ENCODE data around the gene USO1.

USO1 gene

DNA sequence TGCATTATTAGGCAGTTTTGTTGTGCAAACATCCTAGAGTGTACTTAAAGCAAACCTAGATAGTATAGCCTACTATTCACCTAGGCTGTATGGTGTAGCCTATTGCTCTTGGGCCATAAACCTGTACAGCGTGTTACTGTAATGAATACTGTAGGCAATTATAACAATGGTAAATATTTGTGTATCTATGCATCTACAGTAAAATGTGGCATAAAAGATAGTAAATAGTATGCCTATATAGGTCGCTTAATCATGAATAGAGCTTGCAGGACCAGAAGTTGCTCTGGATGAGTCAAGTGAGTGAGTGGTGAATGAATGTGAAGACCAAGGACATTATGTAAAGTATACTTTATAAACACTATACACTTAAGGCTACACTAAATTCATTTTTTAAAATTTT, 16.6 kb downstream of the USO1 start:
- TF ChIP-seq, protein P1, sequence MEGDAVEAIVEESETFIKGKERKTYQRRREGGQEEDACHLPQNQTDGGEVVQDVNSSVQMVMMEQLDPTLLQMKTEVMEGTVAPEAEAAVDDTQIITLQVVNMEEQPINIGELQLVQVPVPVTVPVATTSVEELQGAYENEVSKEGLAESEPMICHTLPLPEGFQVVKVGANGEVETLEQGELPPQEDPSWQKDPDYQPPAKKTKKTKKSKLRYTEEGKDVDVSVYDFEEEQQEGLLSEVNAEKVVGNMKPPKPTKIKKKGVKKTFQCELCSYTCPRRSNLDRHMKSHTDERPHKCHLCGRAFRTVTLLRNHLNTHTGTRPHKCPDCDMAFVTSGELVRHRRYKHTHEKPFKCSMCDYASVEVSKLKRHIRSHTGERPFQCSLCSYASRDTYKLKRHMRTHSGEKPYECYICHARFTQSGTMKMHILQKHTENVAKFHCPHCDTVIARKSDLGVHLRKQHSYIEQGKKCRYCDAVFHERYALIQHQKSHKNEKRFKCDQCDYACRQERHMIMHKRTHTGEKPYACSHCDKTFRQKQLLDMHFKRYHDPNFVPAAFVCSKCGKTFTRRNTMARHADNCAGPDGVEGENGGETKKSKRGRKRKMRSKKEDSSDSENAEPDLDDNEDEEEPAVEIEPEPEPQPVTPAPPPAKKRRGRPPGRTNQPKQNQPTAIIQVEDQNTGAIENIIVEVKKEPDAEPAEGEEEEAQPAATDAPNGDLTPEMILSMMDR (conservative IDR thresholded peaks at IDR 0.05; ENCODE audit: low read depth, low read length), result no peak
- H3K4me3 ChIP-seq (ENCODE audit: low read length), result no peak overlapping the region
- no peak for DNase-seq (ENCODE audit: low read depth)

DNA sequence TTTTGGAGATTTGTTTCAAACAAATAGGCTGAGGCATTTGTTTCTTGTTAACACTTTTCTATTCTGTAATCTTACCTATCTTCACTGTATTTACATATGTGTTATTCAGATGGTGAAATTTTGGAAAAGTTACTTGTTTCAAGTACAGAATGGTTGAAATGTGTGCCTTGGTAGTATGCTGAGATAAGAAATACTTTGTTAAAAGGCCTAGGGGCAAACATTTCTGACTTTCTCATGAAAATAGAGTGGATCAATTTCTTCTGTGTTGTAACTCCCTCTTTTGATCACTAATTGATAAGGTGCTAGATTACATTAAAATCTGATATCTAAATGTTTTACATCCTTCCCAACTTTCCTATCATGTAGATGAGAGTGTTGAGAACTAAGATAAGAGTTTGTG, 18.1 kb downstream of the USO1 start:
- no peak overlapping the region for H3K4me3 ChIP-seq (ENCODE audit: low read length)
- TF ChIP-seq, protein P1 (conservative IDR thresholded peaks at IDR 0.05; ENCODE audit: low read depth, low read length), result no peak
- DNase-seq (ENCODE audit: low read depth), result no peak

DNA sequence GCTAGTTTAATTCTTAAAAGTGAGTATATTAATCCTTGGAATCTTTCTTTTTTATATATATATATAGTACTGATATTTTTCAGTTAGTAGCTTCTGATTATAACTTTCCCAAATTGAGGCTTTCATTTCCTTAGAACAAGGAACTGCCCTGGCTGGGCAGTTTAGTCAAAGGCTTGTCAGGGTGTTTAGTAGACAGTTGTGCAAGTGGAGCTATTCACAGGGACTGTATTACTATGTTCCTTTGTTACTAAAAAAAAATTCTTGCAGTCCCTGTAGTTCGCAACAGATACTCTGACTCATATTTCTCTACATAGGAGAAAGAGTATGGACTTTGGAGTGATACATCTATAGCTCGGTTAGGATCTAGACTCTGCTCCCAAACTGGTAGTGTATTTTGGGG, 20.8 kb downstream of the USO1 start:
- no peak for DNase-seq (ENCODE audit: low read depth)
- TF ChIP-seq, protein P1 (conservative IDR thresholded peaks at IDR 0.05; ENCODE audit: low read depth, low read length), result no peak
- H3K4me3 ChIP-seq (ENCODE audit: low read length), result no peak overlapping the region

DNA sequence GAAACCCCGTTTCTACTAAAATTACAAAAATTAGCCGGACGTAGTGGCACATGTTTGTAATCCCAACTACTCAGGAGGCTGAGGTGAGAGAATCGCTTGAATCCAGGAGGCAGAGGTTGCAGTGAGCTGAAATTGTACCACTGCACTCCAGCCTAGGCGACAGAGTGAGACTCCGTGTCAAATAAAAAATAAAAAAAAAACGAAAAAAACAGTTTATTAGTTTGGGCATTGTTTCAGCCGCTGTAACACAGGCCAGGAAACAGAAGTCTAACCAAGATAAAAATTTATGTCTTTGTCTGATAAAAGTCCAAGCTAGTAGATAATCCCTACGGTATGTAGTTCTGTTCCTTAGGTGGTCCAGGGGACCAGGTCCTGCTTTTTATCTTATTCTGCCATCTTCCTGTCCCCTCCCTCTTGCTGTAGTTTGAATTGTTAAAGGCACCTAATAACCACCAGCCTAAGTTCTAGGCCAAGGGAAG, 21.4 kb downstream of the USO1 start:
- TF ChIP-seq, protein P1 (conservative IDR thresholded peaks at IDR 0.05; ENCODE audit: low read depth, low read length), result no peak
- DNase-seq (ENCODE audit: low read depth), result no peak
- no peak overlapping the region for H3K4me3 ChIP-seq (ENCODE audit: low read length)

DNA sequence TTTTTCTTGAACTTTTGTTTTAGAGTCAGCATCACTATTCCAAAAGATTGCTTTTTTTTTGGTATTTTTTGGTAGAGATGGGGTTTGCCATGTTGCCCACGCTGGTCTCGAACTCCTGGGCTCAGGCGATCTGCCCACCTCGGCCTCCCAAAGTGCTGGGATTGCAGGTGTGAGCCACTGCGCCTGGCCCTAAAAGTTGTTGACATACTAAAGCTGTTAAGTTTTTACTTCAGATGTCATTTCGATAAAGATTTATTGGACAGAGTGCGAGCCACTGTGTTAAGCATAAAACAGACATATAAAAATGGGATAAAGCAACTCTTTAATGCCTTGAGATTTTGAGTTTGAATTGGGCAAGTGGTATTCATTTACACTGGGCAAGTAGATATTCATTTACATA, 28.3 kb downstream of the USO1 start:
- TF ChIP-seq, protein P1 (conservative IDR thresholded peaks at IDR 0.05; ENCODE audit: low read depth, low read length), result no peak
- no peak for DNase-seq (ENCODE audit: low read depth)
- H3K4me3 ChIP-seq (ENCODE audit: low read length), result no peak overlapping the region

DNA sequence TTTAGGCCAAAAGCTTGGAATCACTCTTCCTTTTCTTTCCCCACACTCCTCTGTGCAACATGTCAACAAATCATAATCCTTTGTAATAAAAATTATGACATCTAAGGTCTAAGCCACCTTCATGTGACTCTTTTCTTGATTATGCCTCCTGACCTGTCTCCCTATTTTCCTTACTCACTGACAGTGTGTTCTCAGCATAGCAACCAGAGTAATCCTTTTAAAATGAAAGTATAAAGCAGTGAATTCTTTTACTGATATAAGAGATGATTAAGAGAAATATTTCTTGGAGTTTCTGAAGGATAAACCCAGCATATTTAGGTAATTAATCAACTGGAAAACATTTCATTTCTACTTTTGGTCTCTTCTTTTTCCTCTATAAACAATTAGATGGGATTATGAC, 44.7 kb downstream of the USO1 start:
- H3K4me3 ChIP-seq (ENCODE audit: low read length), result no peak overlapping the region
- peak; percentile 66 for DNase-seq (ENCODE audit: low read depth)
- TF ChIP-seq, protein P1 (conservative IDR thresholded peaks at IDR 0.05; ENCODE audit: low read depth, low read length), result no peak

DNA sequence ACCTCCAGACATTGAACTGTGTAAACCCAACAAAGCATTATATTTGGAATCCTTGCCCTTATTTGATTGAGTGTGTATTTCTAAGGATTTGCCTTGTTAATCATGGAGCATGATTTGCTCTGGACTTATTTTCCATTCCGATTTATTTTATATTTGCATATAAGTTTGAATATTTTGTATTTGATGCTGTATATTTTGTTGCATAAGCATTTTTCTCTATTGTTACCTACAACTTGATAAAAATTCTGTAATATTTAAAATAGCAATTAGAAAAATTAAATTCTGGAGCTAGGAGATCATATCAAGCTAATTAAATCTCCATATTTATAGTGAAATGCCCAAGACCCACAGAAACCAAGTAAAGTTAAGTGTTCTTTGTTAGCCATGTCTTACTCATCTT, 47.2 kb downstream of the USO1 start:
- TF ChIP-seq, protein P1 (conservative IDR thresholded peaks at IDR 0.05; ENCODE audit: low read depth, low read length), result no peak
- H3K4me3 ChIP-seq (ENCODE audit: low read length), result no peak overlapping the region
- DNase-seq (ENCODE audit: low read depth), result no peak
